ENCODE data around the gene ASTL. TPM values are rescaled to one million over a fixed set of nuclear protein-coding genes. Genes with fewer than 3 reads are reported as not detected.

The ASTL gene
- total RNA-seq, 1 experiment from 2014 or later, result 0.34 TPM

DNA sequence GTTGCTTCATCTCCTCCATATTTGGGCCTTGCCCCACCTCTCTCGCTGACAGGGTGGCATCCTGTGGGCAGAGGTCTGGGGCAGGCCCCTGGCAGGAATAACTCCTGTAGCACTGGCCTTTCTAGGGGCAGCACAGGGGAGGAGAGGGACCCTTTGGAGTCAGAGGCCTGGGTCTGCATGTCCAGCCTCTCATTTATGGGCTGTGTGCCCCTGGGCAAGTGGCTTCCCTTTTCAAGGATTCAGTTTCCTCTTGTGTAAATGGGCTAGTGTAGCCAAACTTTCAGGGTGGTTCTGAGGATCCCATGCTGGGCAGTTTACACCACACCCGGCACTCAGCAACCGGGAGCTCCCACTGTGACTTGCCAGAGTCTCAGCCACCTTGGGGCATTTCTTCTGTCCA is 45.4 kb downstream of the ASTL start:
- BruUV-seq (replicated peaks), result no TSS peak
- intact Hi-C loops (cut with micrococcal nuclease), result no loop called here
- Histone ChIP-seq H3K9me2 (ENCODE audit: insufficient read depth) (no peaks in the 10 kb centered on the region), H3K4me3 (replicated peaks in 1 of 2; ENCODE audit: low read depth in 1 of 2, low read length in 2 of 2) (no peak overlapping the region), H3K79me2 (ENCODE audit: insufficient read depth, low read length) (no peaks in the 10 kb centered on the region), H3K9me3 (ENCODE audit: control insufficient read depth in 1 of 2, insufficient read depth in 1 of 2, low read depth in 1 of 2, low read length in 2 of 2) (no peaks in the 10 kb centered on the region), H3K4me1 (ENCODE audit: control insufficient read depth in 1 of 2, insufficient read depth in 2 of 2, low read length in 2 of 2) (peaks cover 0 to 12% of the 10 kb centered on the region in 2 experiments; a peak in 2 of 4 replicates), H3K27me3 (ENCODE audit: insufficient read depth, low read length) (no peaks in the 10 kb centered on the region), H3K4me2 (ENCODE audit: low read length) (no peak overlapping the region), H3K36me3 (ENCODE audit: control insufficient read depth in 1 of 2, insufficient read depth in 2 of 2, low read length in 2 of 2) (no peaks in the 10 kb centered on the region), H3K27ac (ENCODE audit: low read depth, low read length) (no peak overlapping the region), H4K20me1 (ENCODE audit: insufficient read depth) (no peaks in the 10 kb centered on the region), H2AFZ (ENCODE audit: low read depth, low read length, poor library complexity, severe bottlenecking) (no peak overlapping the region), H3K9ac (ENCODE audit: low read length) (no peak overlapping the region)
- no peak for DNase-seq (ENCODE audit: low read depth, low spot score)
- TF ChIP-seq YY1 (IDR thresholded peaks at IDR 0.05; ENCODE audit: extremely low read depth, insufficient replicate concordance, low read depth, low read length) (no peak), CBX3 (IDR thresholded peaks at IDR 0.05; ENCODE audit: low read depth) (no peak), SP1 (IDR thresholded peaks at IDR 0.05; ENCODE audit: low read depth) (no peak), JUND (IDR thresholded peaks at IDR 0.05) (no peak), SRF (IDR thresholded peaks at IDR 0.05; ENCODE audit: low read depth) (no peak), EZH2phosphoT487 (IDR thresholded peaks at IDR 0.05; ENCODE audit: borderline replicate concordance) (no peak)
- TF ChIP-seq, protein P1, sequence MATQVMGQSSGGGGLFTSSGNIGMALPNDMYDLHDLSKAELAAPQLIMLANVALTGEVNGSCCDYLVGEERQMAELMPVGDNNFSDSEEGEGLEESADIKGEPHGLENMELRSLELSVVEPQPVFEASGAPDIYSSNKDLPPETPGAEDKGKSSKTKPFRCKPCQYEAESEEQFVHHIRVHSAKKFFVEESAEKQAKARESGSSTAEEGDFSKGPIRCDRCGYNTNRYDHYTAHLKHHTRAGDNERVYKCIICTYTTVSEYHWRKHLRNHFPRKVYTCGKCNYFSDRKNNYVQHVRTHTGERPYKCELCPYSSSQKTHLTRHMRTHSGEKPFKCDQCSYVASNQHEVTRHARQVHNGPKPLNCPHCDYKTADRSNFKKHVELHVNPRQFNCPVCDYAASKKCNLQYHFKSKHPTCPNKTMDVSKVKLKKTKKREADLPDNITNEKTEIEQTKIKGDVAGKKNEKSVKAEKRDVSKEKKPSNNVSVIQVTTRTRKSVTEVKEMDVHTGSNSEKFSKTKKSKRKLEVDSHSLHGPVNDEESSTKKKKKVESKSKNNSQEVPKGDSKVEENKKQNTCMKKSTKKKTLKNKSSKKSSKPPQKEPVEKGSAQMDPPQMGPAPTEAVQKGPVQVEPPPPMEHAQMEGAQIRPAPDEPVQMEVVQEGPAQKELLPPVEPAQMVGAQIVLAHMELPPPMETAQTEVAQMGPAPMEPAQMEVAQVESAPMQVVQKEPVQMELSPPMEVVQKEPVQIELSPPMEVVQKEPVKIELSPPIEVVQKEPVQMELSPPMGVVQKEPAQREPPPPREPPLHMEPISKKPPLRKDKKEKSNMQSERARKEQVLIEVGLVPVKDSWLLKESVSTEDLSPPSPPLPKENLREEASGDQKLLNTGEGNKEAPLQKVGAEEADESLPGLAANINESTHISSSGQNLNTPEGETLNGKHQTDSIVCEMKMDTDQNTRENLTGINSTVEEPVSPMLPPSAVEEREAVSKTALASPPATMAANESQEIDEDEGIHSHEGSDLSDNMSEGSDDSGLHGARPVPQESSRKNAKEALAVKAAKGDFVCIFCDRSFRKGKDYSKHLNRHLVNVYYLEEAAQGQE (IDR thresholded peaks at IDR 0.05; ENCODE audit: low read depth), result no peak
- TF ChIP-seq, protein P2, sequence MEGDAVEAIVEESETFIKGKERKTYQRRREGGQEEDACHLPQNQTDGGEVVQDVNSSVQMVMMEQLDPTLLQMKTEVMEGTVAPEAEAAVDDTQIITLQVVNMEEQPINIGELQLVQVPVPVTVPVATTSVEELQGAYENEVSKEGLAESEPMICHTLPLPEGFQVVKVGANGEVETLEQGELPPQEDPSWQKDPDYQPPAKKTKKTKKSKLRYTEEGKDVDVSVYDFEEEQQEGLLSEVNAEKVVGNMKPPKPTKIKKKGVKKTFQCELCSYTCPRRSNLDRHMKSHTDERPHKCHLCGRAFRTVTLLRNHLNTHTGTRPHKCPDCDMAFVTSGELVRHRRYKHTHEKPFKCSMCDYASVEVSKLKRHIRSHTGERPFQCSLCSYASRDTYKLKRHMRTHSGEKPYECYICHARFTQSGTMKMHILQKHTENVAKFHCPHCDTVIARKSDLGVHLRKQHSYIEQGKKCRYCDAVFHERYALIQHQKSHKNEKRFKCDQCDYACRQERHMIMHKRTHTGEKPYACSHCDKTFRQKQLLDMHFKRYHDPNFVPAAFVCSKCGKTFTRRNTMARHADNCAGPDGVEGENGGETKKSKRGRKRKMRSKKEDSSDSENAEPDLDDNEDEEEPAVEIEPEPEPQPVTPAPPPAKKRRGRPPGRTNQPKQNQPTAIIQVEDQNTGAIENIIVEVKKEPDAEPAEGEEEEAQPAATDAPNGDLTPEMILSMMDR (IDR thresholded peaks at IDR 0.05 in 2 of 3, conservative IDR thresholded peaks at IDR 0.05 in 1 of 3; ENCODE audit: borderline replicate concordance in 1 of 3, insufficient read depth in 1 of 3, low read depth in 2 of 3, low read length in 2 of 3), result no peak
- TF ChIP-seq, protein P3, sequence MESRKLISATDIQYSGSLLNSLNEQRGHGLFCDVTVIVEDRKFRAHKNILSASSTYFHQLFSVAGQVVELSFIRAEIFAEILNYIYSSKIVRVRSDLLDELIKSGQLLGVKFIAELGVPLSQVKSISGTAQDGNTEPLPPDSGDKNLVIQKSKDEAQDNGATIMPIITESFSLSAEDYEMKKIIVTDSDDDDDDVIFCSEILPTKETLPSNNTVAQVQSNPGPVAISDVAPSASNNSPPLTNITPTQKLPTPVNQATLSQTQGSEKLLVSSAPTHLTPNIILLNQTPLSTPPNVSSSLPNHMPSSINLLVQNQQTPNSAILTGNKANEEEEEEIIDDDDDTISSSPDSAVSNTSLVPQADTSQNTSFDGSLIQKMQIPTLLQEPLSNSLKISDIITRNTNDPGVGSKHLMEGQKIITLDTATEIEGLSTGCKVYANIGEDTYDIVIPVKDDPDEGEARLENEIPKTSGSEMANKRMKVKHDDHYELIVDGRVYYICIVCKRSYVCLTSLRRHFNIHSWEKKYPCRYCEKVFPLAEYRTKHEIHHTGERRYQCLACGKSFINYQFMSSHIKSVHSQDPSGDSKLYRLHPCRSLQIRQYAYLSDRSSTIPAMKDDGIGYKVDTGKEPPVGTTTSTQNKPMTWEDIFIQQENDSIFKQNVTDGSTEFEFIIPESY (IDR thresholded peaks at IDR 0.05; ENCODE audit: extremely low read depth, insufficient replicate concordance, low read length), result no peak
- ChIA-PET CTCF (no interaction called here), POLR2A (no interaction called here), RAD21 (ENCODE audit: low non-redundant PET in 1 of 2, low total read pairs in 2 of 2, uncharacterized antibody in 2 of 2, unreplicated experiment in 2 of 2) (no interaction called here)
- no peak for ATAC-seq
